Measurements from ENCODE around the gene TCF4.

Gene TCF4

GRCh38 chr18:55398858-55399257 is 189.1 kb downstream of the TCF4 start:
- in situ Hi-C loops (cut with HindIII; ENCODE audit: low sequenced_read_pairs), result no loop called here

- in situ Hi-C loops (cut with HindIII; ENCODE audit: low sequenced_read_pairs), result no loop called here
These were observed 191.0 kb downstream of the TCF4 start for GRCh38 chr18:55396979-55397378.

- in situ Hi-C loops (cut with HindIII; ENCODE audit: low sequenced_read_pairs), result no loop called here
These were observed 191.6 kb downstream of the TCF4 start for GRCh38 chr18:55396267-55396905.

GRCh38 chr18:55395799-55396198 is 192.2 kb downstream of the TCF4 start:
- in situ Hi-C loops (cut with HindIII; ENCODE audit: low sequenced_read_pairs), result no loop called here

GRCh38 chr18:55390898-55391297 is 197.1 kb downstream of the TCF4 start:
- in situ Hi-C loops (cut with HindIII; ENCODE audit: low sequenced_read_pairs), result no loop called here

- in situ Hi-C loops (cut with HindIII; ENCODE audit: low sequenced_read_pairs), result no loop called here
These were observed 200.6 kb downstream of the TCF4 start for GRCh38 chr18:55387139-55387984.

GRCh38 chr18:55386545-55386944 is 201.4 kb downstream of the TCF4 start:
- in situ Hi-C loops (cut with HindIII; ENCODE audit: low sequenced_read_pairs), result no loop called here

GRCh38 chr18:55385770-55386169 is 202.2 kb downstream of the TCF4 start:
- in situ Hi-C loops (cut with HindIII; ENCODE audit: low sequenced_read_pairs), result no loop called here

GRCh38 chr18:55384551-55385275 is 203.3 kb downstream of the TCF4 start:
- in situ Hi-C loops (cut with HindIII; ENCODE audit: low sequenced_read_pairs), result no loop called here

GRCh38 chr18:55384115-55384514 is 203.9 kb downstream of the TCF4 start:
- in situ Hi-C loops (cut with HindIII; ENCODE audit: low sequenced_read_pairs), result no loop called here

- in situ Hi-C loops (cut with HindIII; ENCODE audit: low sequenced_read_pairs), result no loop called here
These were observed 205.7 kb downstream of the TCF4 start for GRCh38 chr18:55382277-55382805.

GRCh38 chr18:55381277-55381676 is 206.7 kb downstream of the TCF4 start:
- in situ Hi-C loops (cut with HindIII; ENCODE audit: low sequenced_read_pairs), result no loop called here

- in situ Hi-C loops (cut with HindIII; ENCODE audit: low sequenced_read_pairs), result no loop called here
These were observed 207.4 kb downstream of the TCF4 start for GRCh38 chr18:55380589-55380988.

GRCh38 chr18:55376387-55376786 is 211.6 kb downstream of the TCF4 start:
- in situ Hi-C loops (cut with HindIII; ENCODE audit: low sequenced_read_pairs), result no loop called here

GRCh38 chr18:55375930-55376329 is 212.1 kb downstream of the TCF4 start:
- in situ Hi-C loops (cut with HindIII; ENCODE audit: low sequenced_read_pairs), result no loop called here

GRCh38 chr18:55374741-55375140 is 213.3 kb downstream of the TCF4 start:
- in situ Hi-C loops (cut with HindIII; ENCODE audit: low sequenced_read_pairs), result no loop called here

GRCh38 chr18:55372209-55372608 is 215.8 kb downstream of the TCF4 start:
- in situ Hi-C loops (cut with HindIII; ENCODE audit: low sequenced_read_pairs), result no loop called here

GRCh38 chr18:55370936-55371335 is 217.1 kb downstream of the TCF4 start:
- in situ Hi-C loops (cut with HindIII; ENCODE audit: low sequenced_read_pairs), result no loop called here

- in situ Hi-C loops (cut with HindIII; ENCODE audit: low sequenced_read_pairs), result no loop called here
These were observed 218.6 kb downstream of the TCF4 start for GRCh38 chr18:55369346-55369745.

- in situ Hi-C loops (cut with HindIII; ENCODE audit: low sequenced_read_pairs), result no loop called here
These were observed 222.7 kb downstream of the TCF4 start for GRCh38 chr18:55365342-55365741.

GRCh38 chr18:55362303-55362702 is 225.7 kb downstream of the TCF4 start:
- in situ Hi-C loops (cut with HindIII; ENCODE audit: low sequenced_read_pairs), result no loop called here
